ENCODE measurements around the gene PHLDA2.

Gene PHLDA2

GRCh38 chr11:2964782-2965181, 35.6 kb upstream of the PHLDA2 start:
- DNase-seq (ENCODE audit: low read depth) = no peak
- TF ChIP-seq, protein P1, sequence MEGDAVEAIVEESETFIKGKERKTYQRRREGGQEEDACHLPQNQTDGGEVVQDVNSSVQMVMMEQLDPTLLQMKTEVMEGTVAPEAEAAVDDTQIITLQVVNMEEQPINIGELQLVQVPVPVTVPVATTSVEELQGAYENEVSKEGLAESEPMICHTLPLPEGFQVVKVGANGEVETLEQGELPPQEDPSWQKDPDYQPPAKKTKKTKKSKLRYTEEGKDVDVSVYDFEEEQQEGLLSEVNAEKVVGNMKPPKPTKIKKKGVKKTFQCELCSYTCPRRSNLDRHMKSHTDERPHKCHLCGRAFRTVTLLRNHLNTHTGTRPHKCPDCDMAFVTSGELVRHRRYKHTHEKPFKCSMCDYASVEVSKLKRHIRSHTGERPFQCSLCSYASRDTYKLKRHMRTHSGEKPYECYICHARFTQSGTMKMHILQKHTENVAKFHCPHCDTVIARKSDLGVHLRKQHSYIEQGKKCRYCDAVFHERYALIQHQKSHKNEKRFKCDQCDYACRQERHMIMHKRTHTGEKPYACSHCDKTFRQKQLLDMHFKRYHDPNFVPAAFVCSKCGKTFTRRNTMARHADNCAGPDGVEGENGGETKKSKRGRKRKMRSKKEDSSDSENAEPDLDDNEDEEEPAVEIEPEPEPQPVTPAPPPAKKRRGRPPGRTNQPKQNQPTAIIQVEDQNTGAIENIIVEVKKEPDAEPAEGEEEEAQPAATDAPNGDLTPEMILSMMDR (IDR thresholded peaks at IDR 0.05; ENCODE audit: insufficient read depth, low read depth, low read length, missing control alignments) = no peak
- H3K4me3 ChIP-seq (ENCODE audit: low read depth, low read length) = no peak overlapping the region

- TF ChIP-seq, protein P1 (IDR thresholded peaks at IDR 0.05; ENCODE audit: insufficient read depth, low read depth, low read length, missing control alignments) = no peak
- DNase-seq (ENCODE audit: low read depth) = no peak
- no peak overlapping the region for H3K4me3 ChIP-seq (ENCODE audit: low read depth, low read length)
Measured at GRCh38 chr11:2963761-2964160, 34.5 kb upstream of the PHLDA2 start.

GRCh38 chr11:2963112-2963754, 34.0 kb upstream of the PHLDA2 start:
- TF ChIP-seq, protein P1 (IDR thresholded peaks at IDR 0.05; ENCODE audit: insufficient read depth, low read depth, low read length, missing control alignments) = no peak
- no peak for DNase-seq (ENCODE audit: low read depth)
- H3K4me3 ChIP-seq (ENCODE audit: low read depth, low read length) = no peak overlapping the region

DNA sequence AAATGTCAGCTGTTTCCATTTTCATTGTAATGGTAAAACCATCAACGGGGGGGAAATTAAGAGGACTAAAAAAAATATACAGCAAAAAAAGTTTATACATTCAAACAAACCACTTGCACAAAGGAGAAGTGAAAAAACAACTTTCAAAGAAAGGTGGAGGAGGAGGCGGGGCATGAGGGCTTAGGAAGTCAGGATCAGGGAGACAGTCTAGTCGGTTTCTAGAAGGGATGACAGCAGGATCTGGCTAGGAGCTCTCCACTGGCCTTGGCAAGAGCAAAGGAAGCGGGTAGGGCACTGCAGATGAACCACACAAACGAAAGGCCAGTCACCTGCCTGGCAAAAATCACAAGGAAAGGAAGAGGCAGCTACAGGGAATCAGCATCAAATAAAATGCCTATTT, 31.9 kb upstream of the PHLDA2 start:
- TF ChIP-seq, protein P1 (IDR thresholded peaks at IDR 0.05; ENCODE audit: insufficient read depth, low read depth, low read length, missing control alignments) = no peak
- no peak for DNase-seq (ENCODE audit: low read depth)
- no peak overlapping the region for H3K4me3 ChIP-seq (ENCODE audit: low read depth, low read length)

DNA sequence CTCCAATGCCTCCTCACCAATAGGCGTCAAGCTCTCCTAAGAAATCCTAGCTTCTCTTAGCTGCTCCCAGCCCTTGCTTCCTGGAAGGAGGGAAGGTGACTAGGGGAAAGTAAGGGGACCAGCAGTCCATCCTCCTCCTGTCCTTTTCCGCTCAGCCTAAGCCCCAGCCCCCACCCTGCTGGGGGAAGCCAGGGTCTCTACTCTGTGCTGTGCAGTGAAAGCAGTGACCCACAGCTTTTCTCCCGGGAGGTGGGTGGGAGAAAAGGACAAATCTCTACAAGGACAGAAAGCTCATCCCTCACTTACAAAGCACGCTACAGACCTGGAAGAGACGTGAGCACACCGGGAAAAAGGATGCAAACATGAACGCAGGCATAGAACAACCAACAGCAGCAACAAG, 30.9 kb upstream of the PHLDA2 start:
- no peak for DNase-seq (ENCODE audit: low read depth)
- TF ChIP-seq, protein P1 (IDR thresholded peaks at IDR 0.05; ENCODE audit: insufficient read depth, low read depth, low read length, missing control alignments) = no peak
- no peak overlapping the region for H3K4me3 ChIP-seq (ENCODE audit: low read depth, low read length)

- DNase-seq (ENCODE audit: low read depth) = no peak
- no peak overlapping the region for H3K4me3 ChIP-seq (ENCODE audit: low read depth, low read length)
- TF ChIP-seq, protein P1 (IDR thresholded peaks at IDR 0.05; ENCODE audit: insufficient read depth, low read depth, low read length, missing control alignments) = no peak
Measured at GRCh38 chr11:2958251-2958650, 29.0 kb upstream of the PHLDA2 start.

DNA sequence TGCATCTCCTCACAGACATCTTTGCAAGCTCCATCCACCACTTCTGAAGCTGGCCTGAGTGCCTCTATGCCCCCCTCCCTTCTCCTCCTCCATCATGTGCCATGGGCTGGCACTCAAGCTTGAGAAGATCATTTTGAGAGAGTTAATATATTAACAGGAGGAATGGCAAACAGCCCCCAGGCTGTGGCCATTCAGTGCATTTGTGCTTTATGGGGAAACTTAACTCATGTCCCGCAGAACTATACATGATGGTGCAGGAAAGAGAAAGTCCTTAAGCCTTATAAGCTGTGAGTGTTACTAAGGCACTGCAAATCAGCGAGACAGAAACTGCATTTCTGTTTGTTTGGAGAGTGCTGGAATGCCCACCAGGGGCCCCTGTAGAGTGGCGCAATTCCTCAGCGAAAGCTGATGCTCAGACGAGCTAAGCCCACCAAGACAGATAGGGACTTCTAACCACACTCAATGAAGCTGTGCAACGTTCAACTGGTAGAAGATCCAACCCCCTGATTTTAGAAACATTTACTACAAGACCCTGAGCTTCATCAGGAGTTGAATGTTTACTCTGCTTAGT, 26.8 kb upstream of the PHLDA2 start:
- H3K4me3 ChIP-seq (ENCODE audit: low read depth, low read length) = no peak overlapping the region
- no peak for DNase-seq (ENCODE audit: low read depth)
- TF ChIP-seq, protein P1 (IDR thresholded peaks at IDR 0.05; ENCODE audit: insufficient read depth, low read depth, low read length, missing control alignments) = no peak
